GM10266 (cell line): ENCODE results near the gene ST7L.

ENCODE experiments used
- DNase-seq: peaks from one replicate; pipeline ENCODE4 v3.0.0; 2012; ENCODE audit errors: extremely low spot score
- TF ChIP-seq, protein P1 (sequence below): IDR thresholded peaks from 2 replicates; pipeline ENCODE4 v1.5.1; 2012; ENCODE audit warnings: mild to moderate bottlenecking, low read depth; ENCODE audit not compliant: control insufficient read depth, insufficient read depth; ENCODE audit errors: missing control alignments

Gene ST7L

DNA sequence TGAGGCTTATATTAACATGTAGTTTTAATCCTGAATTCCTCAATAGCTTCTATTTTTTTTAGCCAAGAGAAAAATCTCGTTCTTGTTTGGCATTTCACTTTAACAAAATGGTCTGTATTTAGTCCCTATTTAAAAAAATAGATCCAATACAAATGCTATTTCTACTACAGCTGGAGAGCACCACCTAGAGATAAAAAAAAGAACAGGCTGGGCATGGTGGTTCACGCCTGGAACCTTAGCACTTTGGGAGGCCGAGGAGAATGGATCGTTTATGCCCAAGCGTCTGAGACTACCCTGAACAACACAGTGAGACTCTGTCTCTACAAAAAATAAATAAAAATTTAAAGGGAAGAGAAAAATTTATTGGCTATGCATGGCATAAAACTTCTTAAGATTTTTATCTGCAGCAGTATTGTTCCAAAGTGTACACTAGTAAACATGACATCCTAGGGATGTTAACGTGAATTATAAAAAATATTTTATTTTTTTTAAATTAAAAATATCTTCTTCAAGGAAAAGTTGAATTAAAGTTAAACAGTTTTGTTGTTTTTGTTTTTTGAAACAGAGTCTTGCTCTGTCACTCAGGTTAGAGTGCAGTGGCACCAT is 4.4 kb downstream of the ST7L start:
- no peak for DNase-seq
- TF ChIP-seq, protein P1, sequence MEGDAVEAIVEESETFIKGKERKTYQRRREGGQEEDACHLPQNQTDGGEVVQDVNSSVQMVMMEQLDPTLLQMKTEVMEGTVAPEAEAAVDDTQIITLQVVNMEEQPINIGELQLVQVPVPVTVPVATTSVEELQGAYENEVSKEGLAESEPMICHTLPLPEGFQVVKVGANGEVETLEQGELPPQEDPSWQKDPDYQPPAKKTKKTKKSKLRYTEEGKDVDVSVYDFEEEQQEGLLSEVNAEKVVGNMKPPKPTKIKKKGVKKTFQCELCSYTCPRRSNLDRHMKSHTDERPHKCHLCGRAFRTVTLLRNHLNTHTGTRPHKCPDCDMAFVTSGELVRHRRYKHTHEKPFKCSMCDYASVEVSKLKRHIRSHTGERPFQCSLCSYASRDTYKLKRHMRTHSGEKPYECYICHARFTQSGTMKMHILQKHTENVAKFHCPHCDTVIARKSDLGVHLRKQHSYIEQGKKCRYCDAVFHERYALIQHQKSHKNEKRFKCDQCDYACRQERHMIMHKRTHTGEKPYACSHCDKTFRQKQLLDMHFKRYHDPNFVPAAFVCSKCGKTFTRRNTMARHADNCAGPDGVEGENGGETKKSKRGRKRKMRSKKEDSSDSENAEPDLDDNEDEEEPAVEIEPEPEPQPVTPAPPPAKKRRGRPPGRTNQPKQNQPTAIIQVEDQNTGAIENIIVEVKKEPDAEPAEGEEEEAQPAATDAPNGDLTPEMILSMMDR: peak; percentile 45

- no peak for DNase-seq
- TF ChIP-seq, protein P1: no peak
Observed at GRCh38 chr1:112605633-112606327, 13.2 kb downstream of the ST7L start.

- DNase-seq: no peak
- TF ChIP-seq, protein P1: no peak
Observed at GRCh38 chr1:112603541-112603940, 15.4 kb downstream of the ST7L start.

DNA sequence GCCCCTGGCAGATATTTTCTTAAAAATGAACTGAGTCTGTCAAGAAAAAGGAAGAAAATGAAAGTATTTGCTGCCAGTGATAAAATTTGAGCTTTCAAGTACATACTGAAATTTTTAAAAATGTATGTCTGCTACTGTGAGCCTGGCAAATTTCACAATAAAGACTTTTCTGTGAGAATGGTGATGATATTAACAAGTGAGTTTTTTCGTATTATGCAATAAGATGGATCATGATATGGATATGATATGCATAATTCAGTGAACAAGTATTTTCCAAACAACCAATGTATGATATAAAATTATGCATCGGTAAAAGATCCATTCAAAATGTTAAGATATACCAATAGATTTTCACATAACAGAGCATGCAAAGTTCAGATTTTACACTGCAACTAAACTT is 15.9 kb downstream of the ST7L start:
- DNase-seq: no peak
- TF ChIP-seq, protein P1: no peak

DNA sequence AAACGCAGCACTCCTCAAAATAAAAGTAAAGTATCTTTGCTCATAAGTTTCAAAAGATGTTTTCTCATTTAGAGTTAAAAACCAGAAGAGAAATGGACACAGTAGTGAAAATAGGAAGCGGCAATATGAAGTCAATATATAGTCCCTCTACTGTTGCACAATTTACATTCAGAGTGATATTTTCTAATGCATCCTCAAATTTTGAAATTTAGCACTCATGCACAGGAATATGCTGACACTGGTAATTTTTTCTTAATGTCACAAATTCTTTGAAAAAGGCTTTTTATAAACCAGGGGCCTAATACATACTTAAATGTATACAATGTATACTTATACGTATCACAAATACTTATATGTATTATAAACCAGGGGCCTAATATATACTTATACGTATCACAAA is 19.5 kb downstream of the ST7L start:
- DNase-seq: no peak
- TF ChIP-seq, protein P1: no peak

- no peak for DNase-seq
- TF ChIP-seq, protein P1: no peak
Observed at GRCh38 chr1:112594208-112594876, 24.6 kb downstream of the ST7L start.

DNA sequence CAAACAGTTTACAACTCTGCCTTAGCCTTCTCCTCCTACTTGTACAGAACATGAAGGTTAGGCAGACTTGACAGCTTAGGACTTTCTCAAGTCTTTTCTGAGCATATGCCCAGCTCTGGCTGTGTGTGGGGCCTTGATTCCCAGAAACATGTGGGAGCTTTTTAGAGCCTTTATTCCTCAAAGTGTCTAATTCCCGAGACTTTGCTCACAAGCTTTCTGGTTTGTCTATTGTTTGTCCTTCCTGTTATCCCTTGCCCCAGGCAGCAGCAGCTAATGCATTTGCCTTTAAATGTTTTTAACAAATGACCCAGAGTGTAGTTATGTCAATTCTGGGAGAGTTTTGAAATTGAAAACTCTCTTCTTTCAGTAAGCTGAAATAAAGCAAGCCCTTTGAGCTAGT is 29.2 kb downstream of the ST7L start:
- DNase-seq: no peak
- TF ChIP-seq, protein P1: no peak
